H1 (cell line): Measurements from ENCODE around the gene DENND1A. TPM values are rescaled to one million over a fixed set of nuclear protein-coding genes. Genes with fewer than 3 reads are reported as not detected.
"Not testable (repeated sequence)": the region's sequence is repeated elsewhere in the genome, so short reads cannot be mapped to it uniquely, and the experiment has no call there.

Experiments
- CTCF ChIA-PET: fragments of 300-600 bp; sonication (Branson Sonifier 250); formaldehyde crosslinking; loops from one replicate; lab custom pipeline; 2021; ENCODE audit not compliant: partially characterized antibody; lab: Charles Lee
- POLR2A ChIA-PET: fragments of 300-600 bp; sonication (Branson Sonifier 250); formaldehyde crosslinking; loops from one replicate; lab custom pipeline; 2021; ENCODE audit warnings: inconsistent platforms; ENCODE audit not compliant: partially characterized antibody; lab: Charles Lee
- DNase-seq, 2 experiments: peaks; one replicate each; pipeline versions ENCODE4 v3.0.0 to v3.0.0-alpha.2; 2010 to 2022; ENCODE audit warnings: low spot score in 2 of 2, low read depth in 1 of 2, mixed read lengths in 1 of 2
- FAIRE-seq: peaks from 2 replicates; lab custom pipeline; 2011; peaks lifted over from hg19 to GRCh38; lab: Jason Lieb, UNC
- H2AFZ ChIP-seq: 2 replicates; pipeline ENCODE4 v1.8.1; 2012; ENCODE audit warnings: low read length, inconsistent platforms
- H2AK5ac ChIP-seq: 2 replicates; pipeline ENCODE4 v1.6.1; 2013; ENCODE audit warnings: low read depth, low read length
- H2BK120ac ChIP-seq: replicated peaks from 2 replicates; pipeline ENCODE3; 2013; ENCODE audit warnings: low read depth, low read length, inconsistent platforms
- H2BK12ac ChIP-seq: 2 replicates; pipeline ENCODE4 v1.6.1; 2013; ENCODE audit warnings: low read depth, low read length
- H2BK15ac ChIP-seq: 2 replicates; pipeline ENCODE4 v1.6.1; 2013; ENCODE audit warnings: low read length
- H2BK20ac ChIP-seq: 2 replicates; pipeline ENCODE4 v1.6.1; 2013; ENCODE audit warnings: low read length
- H2BK5ac ChIP-seq: 2 replicates; pipeline ENCODE4 v1.6.1; 2013; ENCODE audit warnings: low read depth, low read length
- H3K14ac ChIP-seq: 2 replicates; pipeline ENCODE4 v1.6.1; 2013; ENCODE audit warnings: inconsistent platforms; ENCODE audit not compliant: insufficient read length
- H3K18ac ChIP-seq: 2 replicates; pipeline ENCODE4 v1.6.1; 2013; ENCODE audit warnings: low read length; ENCODE audit errors: extremely low read depth
- H3K23ac ChIP-seq: 2 replicates; pipeline ENCODE4 v1.6.1; 2013; ENCODE audit warnings: inconsistent platforms; ENCODE audit not compliant: insufficient read length
- H3K23me2 ChIP-seq: 2 replicates; pipeline ENCODE4 v1.6.1; 2013; ENCODE audit warnings: low read depth, low read length
- H3K27ac ChIP-seq: 2 replicates; pipeline ENCODE4 v1.6.1; 2011; ENCODE audit warnings: low read depth, low read length, inconsistent platforms
- H3K27me3 ChIP-seq, 4 experiments: replicated peaks in 1 of 4; 1 replicate in 1 of 4; 2 replicates in 3 of 4; pipeline versions ENCODE4 v1.6.1 to v1.8.1; 2011 to 2013; ENCODE audit warnings: low read length in 3 of 4, mild to moderate bottlenecking in 3 of 4, inconsistent platforms in 2 of 4, mixed read lengths in 2 of 4, moderate library complexity in 1 of 4; ENCODE audit not compliant: control insufficient read depth in 3 of 4, insufficient read depth in 3 of 4; ENCODE audit errors: extremely low read depth in 1 of 4
- H3K36me3 ChIP-seq, 4 experiments: 2 replicates each; pipeline versions ENCODE4 v1.6.1 to v1.8.1; 2011 to 2013; ENCODE audit warnings: mild to moderate bottlenecking in 4 of 4, low read length in 3 of 4, moderate library complexity in 2 of 4, control low read depth in 1 of 4, inconsistent platforms in 1 of 4; ENCODE audit not compliant: insufficient read depth in 4 of 4, control insufficient read depth in 2 of 4
- H3K4ac ChIP-seq: replicated peaks from 2 replicates; pipeline ENCODE3; 2013; ENCODE audit warnings: low read length, low read depth, mixed read lengths, inconsistent platforms; ENCODE audit not compliant: insufficient read length
- H3K4me1 ChIP-seq, 4 experiments: replicated peaks in 1 of 4; 1 replicate in 1 of 4; 2 replicates in 3 of 4; pipeline versions ENCODE4 v1.6.1 to v1.8.1; 2011 to 2013; ENCODE audit warnings: low read length in 3 of 4, inconsistent platforms in 2 of 4, mixed read lengths in 1 of 4; ENCODE audit not compliant: insufficient read depth in 4 of 4, control insufficient read depth in 3 of 4
- H3K4me2 ChIP-seq, 2 experiments: 2 replicates each; pipeline versions ENCODE4 v1.6.1 to v1.8.1; 2011 to 2013; ENCODE audit warnings: low read depth in 2 of 2, low read length in 2 of 2, control low read depth in 1 of 2, inconsistent platforms in 1 of 2, mild to moderate bottlenecking in 1 of 2; ENCODE audit not compliant: insufficient read depth in 1 of 2
- H3K4me3 ChIP-seq, 4 experiments: fragments of 200-600, 300-600 bp in 1 of 4; sonication (generic), shearing (Covaris generic), sonication (Bioruptor Twin) in 1 of 4; 2 replicates each; pipeline versions ENCODE4 v1.5.1 to v1.8.1; 2011 to 2016; ENCODE audit warnings: low read length in 4 of 4, low read depth in 3 of 4, control low read depth in 2 of 4, inconsistent platforms in 2 of 4, mild to moderate bottlenecking in 2 of 4, mixed read lengths in 1 of 4, moderate library complexity in 1 of 4; ENCODE audit not compliant: insufficient read depth in 2 of 4; ENCODE audit errors: extremely low read depth in 1 of 4
- H3K56ac ChIP-seq: replicated peaks from 2 replicates; pipeline ENCODE3; 2013; ENCODE audit warnings: low read depth, mild to moderate bottlenecking, mixed read lengths, low read length, inconsistent platforms; ENCODE audit not compliant: insufficient read length
- H3K79me1 ChIP-seq: 2 replicates; pipeline ENCODE4 v1.6.1; 2013; ENCODE audit warnings: low read depth, low read length, control low read depth
- H3K79me2 ChIP-seq, 2 experiments: 2 replicates each; pipeline versions ENCODE4 v1.6.1 to v1.8.1; 2012 to 2013; ENCODE audit warnings: low read length in 2 of 2, mild to moderate bottlenecking in 2 of 2, inconsistent platforms in 1 of 2; ENCODE audit not compliant: insufficient read depth in 2 of 2, control insufficient read depth in 1 of 2
- H3K9ac ChIP-seq, 4 experiments: replicated peaks in 1 of 4; 1 replicate in 1 of 4; 2 replicates in 3 of 4; pipeline versions ENCODE4 v1.6.1 to v1.8.1; 2011 to 2013; ENCODE audit warnings: low read depth in 3 of 4, low read length in 3 of 4, control low read depth in 2 of 4, mild to moderate bottlenecking in 2 of 4, moderate library complexity in 2 of 4, inconsistent platforms in 1 of 4; ENCODE audit errors: extremely low read depth in 1 of 4
- H3K9me3 ChIP-seq, 2 experiments: 2 replicates each; pipeline versions ENCODE4 v1.6.1 to v1.8.1; 2012 to 2013; ENCODE audit warnings: mild to moderate bottlenecking in 2 of 2, moderate library complexity in 2 of 2, control low read depth in 1 of 2, inconsistent platforms in 1 of 2, low read depth in 1 of 2, low read length in 1 of 2, mixed read lengths in 1 of 2; ENCODE audit not compliant: insufficient read depth in 2 of 2
- H4K20me1 ChIP-seq, 2 experiments: replicated peaks in 1 of 2; 2 replicates each; pipeline versions ENCODE3 to v1.8.1; 2011 to 2013; ENCODE audit warnings: inconsistent platforms in 2 of 2, low read length in 2 of 2, mild to moderate bottlenecking in 1 of 2; ENCODE audit not compliant: insufficient read depth in 2 of 2, control insufficient read depth in 1 of 2
- H4K5ac ChIP-seq: 2 replicates; pipeline ENCODE4 v1.6.1; 2013; ENCODE audit warnings: low read length, low read depth, mixed read lengths, inconsistent platforms; ENCODE audit not compliant: insufficient read length
- H4K8ac ChIP-seq: 2 replicates; pipeline ENCODE4 v1.8.0; 2013; ENCODE audit warnings: mild to moderate bottlenecking, moderate library complexity, low read length, inconsistent platforms; ENCODE audit not compliant: insufficient read depth; ENCODE audit errors: extremely low read depth
- H4K91ac ChIP-seq: replicated peaks from 2 replicates; pipeline ENCODE3; 2013; ENCODE audit warnings: low read length, mixed read lengths, inconsistent platforms; ENCODE audit not compliant: insufficient read length
- WGBS, 2 experiments: shearing (Covaris generic) in 1 of 2; methylation state at CpG; one replicate each; pipeline versions ENCODE4 v1.1.6 to v1.1.7; 2013 to 2015; ENCODE audit warnings: low lambda C conversion rate in 2 of 2, mixed read lengths in 2 of 2, inconsistent platforms in 1 of 2, low coverage in 1 of 2, missing lambda C conversion rate in 1 of 2; ENCODE audit not compliant: insufficient replicate concordance in 2 of 2, insufficient coverage in 1 of 2, insufficient read length in 1 of 2; ENCODE audit errors: extremely low coverage in 1 of 2, missing lambda C conversion rate in 1 of 2; 5-methylcytosine and 5-hydroxymethylcytosine counted together
- polyA plus RNA-seq, 7 experiments: library from polyadenylated mRNA; depleted of rRNA in 3 of 7; stranded (reverse) in 5 of 7; unstranded in 2 of 7; fragments of >200 nt in 5 of 7; fragments of 200-250 nt in 2 of 7; gene quantifications; 1 replicate in 5 of 7; 2 replicates in 1 of 7; 4 replicates in 1 of 7; pipeline versions ENCODE4 v1.2.1 to v1.2.3, GENCODE V29; 2011 to 2013; ENCODE audit warnings: missing spikeins in 2 of 7, mixed read lengths in 2 of 7
- total RNA-seq: library from RNA; stranded (reverse); fragmentation: NEBNext Ultra II Directional; extraction: Animal tissue kit (Norgen Biotek cat#: 25700); gene quantifications from 2 replicates; pipeline ENCODE4 v1.2.1, GENCODE V29; 2021

Gene DENND1A
- total and polyA plus RNA-seq, 2 of the 8 experiments (the other 6 are each of a cell fraction or from before 2014, with no cell fraction given), result 24.1 to 26.4 TPM

DNA sequence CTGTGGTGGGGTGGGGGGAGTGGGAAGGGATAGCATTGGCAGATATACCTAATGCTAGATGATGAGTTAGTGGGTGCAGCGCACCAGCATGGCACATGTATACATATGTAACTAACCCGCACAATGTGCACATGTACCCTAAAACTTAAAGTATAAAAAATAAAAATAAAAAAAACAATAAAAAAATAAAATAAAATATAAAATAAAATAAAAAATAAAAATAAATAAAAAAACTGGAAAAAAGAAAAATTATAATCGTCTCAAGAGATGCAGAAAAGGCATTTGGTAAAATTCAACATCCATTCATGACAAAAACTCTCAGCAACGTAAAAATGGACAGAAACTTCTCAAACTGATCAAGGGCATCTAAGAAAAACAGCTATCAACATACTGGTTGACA, 20.7 kb downstream of the DENND1A start:
- H3K18ac ChIP-seq, H4K8ac ChIP-seq, POLR2A ChIA-PET, H2BK15ac ChIP-seq, H2BK12ac ChIP-seq, H3K36me3 ChIP-seq, H3K9ac ChIP-seq, H3K9me3 ChIP-seq, H3K4ac ChIP-seq, H3K4me2 ChIP-seq, H2BK5ac ChIP-seq, H2BK120ac ChIP-seq, H2AK5ac ChIP-seq, FAIRE-seq, H3K23me2 ChIP-seq, H3K79me1 ChIP-seq, H4K91ac ChIP-seq, H3K23ac ChIP-seq, H3K4me1 ChIP-seq, H4K5ac ChIP-seq, H4K20me1 ChIP-seq, H3K27me3 ChIP-seq, H3K4me3 ChIP-seq, H2AFZ ChIP-seq, H2BK20ac ChIP-seq, H3K14ac ChIP-seq, H3K27ac ChIP-seq, DNase-seq, H3K56ac ChIP-seq: not testable (repeated sequence)
- CTCF ChIA-PET, result interaction anchor here (0.7 kb wide), 2 partner anchors 109 to 845 kb away, joined by 3 to 4 read pairs; no protein-coding TSS in a partner anchor
- WGBS, 2 experiments, result 94% methylated on average over 4 of the region's 4 CpGs; no CpG with 5 or more reads in 1 of the 2 experiments
- H3K79me2 ChIP-seq, result peaks cover 0 to 32% of the 10 kb centered on the region in 2 experiments; a peak in 2 of 4 replicates

DNA sequence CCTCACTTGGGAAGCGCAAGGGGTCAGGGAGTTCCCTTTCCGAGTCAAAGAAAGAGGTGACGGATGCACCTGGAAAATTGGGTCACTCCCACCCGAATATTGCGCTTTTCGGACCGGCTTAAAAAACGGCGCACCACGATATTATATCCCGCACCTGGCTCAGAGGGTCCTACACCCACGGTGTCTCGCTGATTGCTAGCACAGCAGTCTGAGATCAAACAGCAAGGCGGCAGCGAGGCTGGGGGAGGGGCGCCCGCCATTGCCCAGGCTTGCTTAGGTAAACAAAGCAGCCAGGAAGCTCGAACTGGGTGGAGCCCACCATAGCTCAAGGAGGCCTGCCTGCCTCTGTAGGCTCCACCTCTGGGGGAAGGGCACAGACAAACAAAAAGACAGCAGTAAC, 26.4 kb downstream of the DENND1A start:
- H3K4me2 ChIP-seq, H3K23me2 ChIP-seq, H3K4me1 ChIP-seq, H4K8ac ChIP-seq, H3K9ac ChIP-seq, H3K4ac ChIP-seq, H3K18ac ChIP-seq, H3K4me3 ChIP-seq, H3K27ac ChIP-seq, H4K5ac ChIP-seq, CTCF ChIA-PET, H2BK15ac ChIP-seq, H2BK120ac ChIP-seq, DNase-seq, H3K23ac ChIP-seq, H3K27me3 ChIP-seq, H2AK5ac ChIP-seq, H4K91ac ChIP-seq, FAIRE-seq, H2BK5ac ChIP-seq, H3K14ac ChIP-seq, H3K79me1 ChIP-seq, H2BK20ac ChIP-seq, H2AFZ ChIP-seq, H2BK12ac ChIP-seq, H3K9me3 ChIP-seq, H3K56ac ChIP-seq, H4K20me1 ChIP-seq, H3K36me3 ChIP-seq: not testable (repeated sequence)
- POLR2A ChIA-PET, result interaction anchor here (1.0 kb wide), 1 partner anchor 10 kb away, joined by 4 read pairs; no protein-coding TSS in a partner anchor
- 89% methylated on average over 17 of the region's 18 CpGs; no CpG with 5 or more reads in 1 of the 2 experiments for WGBS, 2 experiments
- peaks cover 0 to 40% of the 10 kb centered on the region in 2 experiments; a peak in 2 of 4 replicates for H3K79me2 ChIP-seq
